H9 (cell line): ENCODE results near the gene ZDHHC1. TPM values are rescaled to one million over a fixed set of nuclear protein-coding genes. Genes with fewer than 3 reads are reported as not detected.

Experiments used
- DNase-seq: peaks from one replicate; pipeline ENCODE4 v3.0.0-alpha.2; 2017
- H2AFZ ChIP-seq: one replicate; pipeline ENCODE4 v1.6.1; 2013; ENCODE audit warnings: mild to moderate bottlenecking, low read length, control low read depth, moderate library complexity
- H2AK5ac ChIP-seq: 2 replicates; pipeline ENCODE4 v1.6.1; 2013; ENCODE audit warnings: low read length, control low read depth, mixed read lengths; ENCODE audit not compliant: insufficient read length
- H2BK120ac ChIP-seq: one replicate; pipeline ENCODE4 v1.6.1; 2013; ENCODE audit warnings: low read depth, mild to moderate bottlenecking, low read length, control low read depth, inconsistent platforms; ENCODE audit not compliant: poor library complexity, severe bottlenecking
- H2BK12ac ChIP-seq: 2 replicates; pipeline ENCODE4 v1.6.1; 2013; ENCODE audit warnings: low read length, control low read depth, mixed read lengths, low read depth; ENCODE audit not compliant: insufficient read length
- H2BK15ac ChIP-seq: 2 replicates; pipeline ENCODE4 v1.6.1; 2013; ENCODE audit warnings: low read depth, low read length, control low read depth
- H2BK20ac ChIP-seq: one replicate; pipeline ENCODE4 v1.6.1; 2013; ENCODE audit warnings: low read depth, mild to moderate bottlenecking, low read length, control low read depth, inconsistent platforms; ENCODE audit not compliant: poor library complexity, severe bottlenecking
- H2BK5ac ChIP-seq: 2 replicates; pipeline ENCODE4 v1.6.1; 2013; ENCODE audit warnings: low read length, control low read depth, mixed read lengths; ENCODE audit not compliant: insufficient read length
- H3K14ac ChIP-seq: 2 replicates; pipeline ENCODE4 v1.6.1; 2013; ENCODE audit warnings: low read length, control low read depth; ENCODE audit not compliant: insufficient read depth
- H3K18ac ChIP-seq: 2 replicates; pipeline ENCODE4 v1.6.1; 2013; ENCODE audit warnings: low read depth, mild to moderate bottlenecking, mixed read lengths, low read length, control low read depth; ENCODE audit not compliant: insufficient read length
- H3K23ac ChIP-seq: 2 replicates; pipeline ENCODE4 v1.6.1; 2013; ENCODE audit warnings: low read length, control low read depth, mixed read lengths, low read depth; ENCODE audit not compliant: insufficient read length
- H3K23me2 ChIP-seq: 2 replicates; pipeline ENCODE4 v1.6.1; 2013; ENCODE audit warnings: low read depth, mild to moderate bottlenecking, mixed read lengths, low read length, control low read depth; ENCODE audit not compliant: insufficient read length, poor library complexity, severe bottlenecking
- H3K27ac ChIP-seq: 2 replicates; pipeline ENCODE4 v1.5.1; 2013; ENCODE audit warnings: low read length, control low read depth, mixed read lengths, low read depth; ENCODE audit not compliant: insufficient read length
- H3K27me3 ChIP-seq: 2 replicates; pipeline ENCODE4 v1.6.1; 2013; ENCODE audit warnings: low read length, control low read depth, inconsistent platforms; ENCODE audit not compliant: insufficient read depth
- H3K4ac ChIP-seq: 2 replicates; pipeline ENCODE4 v1.6.1; 2013; ENCODE audit warnings: low read depth, mild to moderate bottlenecking, control low read depth, inconsistent platforms, low read length, moderate library complexity
- H3K4me1 ChIP-seq: 2 replicates; pipeline ENCODE4 v1.6.1; 2013; ENCODE audit warnings: low read length, control low read depth, inconsistent platforms; ENCODE audit not compliant: insufficient read depth
- H3K4me2 ChIP-seq: 2 replicates; pipeline ENCODE4 v1.6.1; 2013; ENCODE audit warnings: low read length, control low read depth, mixed read lengths; ENCODE audit not compliant: insufficient read length, insufficient read depth
- H3K56ac ChIP-seq: 2 replicates; pipeline ENCODE4 v1.6.1; 2013; ENCODE audit warnings: low read depth, mild to moderate bottlenecking, mixed read lengths, low read length, control low read depth; ENCODE audit not compliant: insufficient read length
- H3K79me1 ChIP-seq: 2 replicates; pipeline ENCODE4 v1.6.1; 2013; ENCODE audit warnings: low read depth, mild to moderate bottlenecking, moderate library complexity, low read length, control low read depth, inconsistent platforms; ENCODE audit not compliant: insufficient read depth, poor library complexity, severe bottlenecking
- H3K79me2 ChIP-seq: 2 replicates; pipeline ENCODE4 v1.6.1; 2013; ENCODE audit warnings: low read length, control low read depth, inconsistent platforms; ENCODE audit not compliant: insufficient read depth
- H3K9ac ChIP-seq: 2 replicates; pipeline ENCODE4 v1.6.1; 2013; ENCODE audit warnings: low read length, control low read depth, mixed read lengths; ENCODE audit not compliant: insufficient read length; ENCODE audit errors: extremely low read depth
- H3K9me3 ChIP-seq: one replicate; pipeline ENCODE4 v1.6.1; 2013; ENCODE audit warnings: low read depth, low read length, inconsistent platforms; ENCODE audit not compliant: control insufficient read depth
- H3T11ph ChIP-seq: one replicate; pipeline ENCODE4 v1.6.1; 2013; ENCODE audit warnings: mild to moderate bottlenecking, low read length, control low read depth, inconsistent platforms
- H4K20me1 ChIP-seq: one replicate; pipeline ENCODE4 v1.6.1; 2013; ENCODE audit not compliant: control insufficient read depth, insufficient read length, insufficient read depth
- H4K5ac ChIP-seq: 2 replicates; pipeline ENCODE4 v1.6.1; 2013; ENCODE audit warnings: low read depth, mild to moderate bottlenecking, mixed read lengths, low read length, control low read depth; ENCODE audit not compliant: insufficient read length
- H4K8ac ChIP-seq: replicated peaks from 2 replicates; pipeline ENCODE4 v1.6.1; 2013; ENCODE audit warnings: low read length, control low read depth, mixed read lengths, low read depth; ENCODE audit not compliant: insufficient read length
- H4K91ac ChIP-seq: 2 replicates; pipeline ENCODE4 v1.6.1; 2013; ENCODE audit warnings: low read depth, mild to moderate bottlenecking, moderate library complexity, mixed read lengths, low read length, control low read depth; ENCODE audit not compliant: insufficient read length
- H3K27ac Mint-ChIP-seq, 3 experiments: 2 replicates in 2 of 3; 3 replicates in 1 of 3; pipeline ENCODE4 v1.8.0; 2020 to 2021; ENCODE audit warnings: mixed read lengths in 3 of 3, mild to moderate bottlenecking in 1 of 3, moderate library complexity in 1 of 3
- H3K27me3 Mint-ChIP-seq: 2 replicates; pipeline ENCODE4 v1.8.0; 2021; ENCODE audit warnings: low read depth, mild to moderate bottlenecking, moderate library complexity, mixed read lengths
- H3K36me3 Mint-ChIP-seq, 3 experiments: 2 replicates in 2 of 3; 3 replicates in 1 of 3; pipeline ENCODE4 v1.8.0; 2020 to 2021; ENCODE audit warnings: low read depth in 3 of 3, mixed read lengths in 3 of 3; ENCODE audit not compliant: insufficient read depth in 1 of 3
- H3K4me1 Mint-ChIP-seq, 2 experiments: 2 replicates each; pipeline ENCODE4 v1.8.0; 2020; ENCODE audit warnings: mixed read lengths in 2 of 2
- H3K4me3 Mint-ChIP-seq, 2 experiments: 2 replicates in 1 of 2; 3 replicates in 1 of 2; pipeline ENCODE4 v1.8.0; 2020 to 2021; ENCODE audit warnings: mild to moderate bottlenecking in 2 of 2, mixed read lengths in 2 of 2, moderate library complexity in 1 of 2
- H3K9me3 Mint-ChIP-seq, 2 experiments: 2 replicates in 1 of 2; 3 replicates in 1 of 2; pipeline ENCODE4 v1.8.0; 2020; ENCODE audit warnings: mild to moderate bottlenecking in 2 of 2, mixed read lengths in 2 of 2, moderate library complexity in 1 of 2
- WGBS: extraction: QIAGEN DNeasy Blood & Tissue Kit; methylation state at CpG from one replicate; pipeline ENCODE4 v1.1.7; 2013; ENCODE audit warnings: missing lambda C conversion rate, low lambda C conversion rate, mixed read lengths; ENCODE audit not compliant: insufficient read length; ENCODE audit errors: extremely low coverage; 5-methylcytosine and 5-hydroxymethylcytosine counted together
- total RNA-seq: library from RNA; stranded (reverse); gene quantifications from 2 replicates; pipeline ENCODE4 v1.2.1, GENCODE V29; 2021
- TF ChIP-seq, protein P1 (sequence below): fragments of 200-600 bp; sonication (generic); conservative IDR thresholded peaks from 3 replicates; pipeline ENCODE4 v1.8.0; 2021; ENCODE audit warnings: antibody characterized with exemption, mild to moderate bottlenecking

The ZDHHC1 gene
- total RNA-seq, 1 experiment from 2014 or later: 3.7 TPM

DNA sequence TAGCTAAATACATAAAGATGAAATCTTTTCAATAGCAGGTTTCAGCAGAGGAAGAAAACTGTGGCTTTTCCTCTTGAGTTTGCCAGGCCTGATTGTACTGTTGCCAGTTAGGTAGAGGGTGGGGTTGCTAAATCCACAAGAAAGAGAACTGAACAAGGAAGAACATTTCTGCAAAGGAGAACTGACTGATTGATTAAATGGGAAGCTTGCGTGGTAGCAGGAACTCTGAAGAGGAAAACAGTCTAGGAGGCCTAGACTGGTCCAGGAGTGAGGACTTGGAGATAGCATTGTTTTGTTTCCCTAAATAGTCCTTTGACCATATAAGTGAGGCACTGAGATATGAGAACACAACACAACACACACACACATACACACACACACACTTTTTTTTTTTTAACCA, 70.9 kb downstream of the ZDHHC1 start:
- Histone ChIP-seq H3K56ac (no peak overlapping the region), H3K4me2 (no peak overlapping the region), H2BK5ac (no peak overlapping the region), H3K9me3 (no peaks in the 10 kb centered on the region), H3K23ac (no peak overlapping the region), H2BK20ac (no peak overlapping the region), H3K9ac (no peak overlapping the region), H3K4me1 (no peaks in the 10 kb centered on the region), H4K20me1 (no peaks in the 10 kb centered on the region), H3K4ac (no peak overlapping the region), H3K14ac (no peak overlapping the region), H2AK5ac (no peak overlapping the region), H3T11ph (peak overlapping the region; percentile 53), H3K18ac (no peak overlapping the region), H2BK12ac (no peak overlapping the region), H2BK120ac (no peak overlapping the region), H3K79me1 (no peaks in the 10 kb centered on the region), H3K23me2 (no peaks in the 10 kb centered on the region), H2AFZ (no peak overlapping the region), H4K91ac (no peak overlapping the region), H4K5ac (no peak overlapping the region), H3K79me2 (no peaks in the 10 kb centered on the region), H4K8ac (no peak overlapping the region), H2BK15ac (no peak overlapping the region), H3K27ac (no peak overlapping the region), H3K27me3 (no peaks in the 10 kb centered on the region)
- no peaks in the 10 kb centered on the region for H3K9me3 Mint-ChIP-seq
- TF ChIP-seq, protein P1, sequence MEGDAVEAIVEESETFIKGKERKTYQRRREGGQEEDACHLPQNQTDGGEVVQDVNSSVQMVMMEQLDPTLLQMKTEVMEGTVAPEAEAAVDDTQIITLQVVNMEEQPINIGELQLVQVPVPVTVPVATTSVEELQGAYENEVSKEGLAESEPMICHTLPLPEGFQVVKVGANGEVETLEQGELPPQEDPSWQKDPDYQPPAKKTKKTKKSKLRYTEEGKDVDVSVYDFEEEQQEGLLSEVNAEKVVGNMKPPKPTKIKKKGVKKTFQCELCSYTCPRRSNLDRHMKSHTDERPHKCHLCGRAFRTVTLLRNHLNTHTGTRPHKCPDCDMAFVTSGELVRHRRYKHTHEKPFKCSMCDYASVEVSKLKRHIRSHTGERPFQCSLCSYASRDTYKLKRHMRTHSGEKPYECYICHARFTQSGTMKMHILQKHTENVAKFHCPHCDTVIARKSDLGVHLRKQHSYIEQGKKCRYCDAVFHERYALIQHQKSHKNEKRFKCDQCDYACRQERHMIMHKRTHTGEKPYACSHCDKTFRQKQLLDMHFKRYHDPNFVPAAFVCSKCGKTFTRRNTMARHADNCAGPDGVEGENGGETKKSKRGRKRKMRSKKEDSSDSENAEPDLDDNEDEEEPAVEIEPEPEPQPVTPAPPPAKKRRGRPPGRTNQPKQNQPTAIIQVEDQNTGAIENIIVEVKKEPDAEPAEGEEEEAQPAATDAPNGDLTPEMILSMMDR: no peak
- H3K36me3 Mint-ChIP-seq: no peaks in the 10 kb centered on the region
- no peak overlapping the region for H3K27ac Mint-ChIP-seq
- no peaks in the 10 kb centered on the region for H3K4me1 Mint-ChIP-seq
- no CpG with 5 or more reads among the region's 1 CpG for WGBS
- DNase-seq: no peak
- H3K27me3 Mint-ChIP-seq: no peaks in the 10 kb centered on the region; the same call in none of the 2 replicates
- H3K4me3 Mint-ChIP-seq: no peak overlapping the region

Other genes starting within 250 kb of the ZDHHC1 start
- 5.6 and 5.9 TPM in 2 replicates for gene NOL3, start 245.9 kb downstream of the ZDHHC1 start, total RNA-seq
- 42.1 and 51.2 TPM in 2 replicates for gene MATCAP1, start 232.5 kb downstream of the ZDHHC1 start, total RNA-seq
- gene EXOC3L1, start 226.3 kb downstream of the ZDHHC1 start, total RNA-seq: 3.1 and 3.3 TPM in 2 replicates
- 109 and 116 TPM in 2 replicates for gene E2F4, start 224.3 kb downstream of the ZDHHC1 start, total RNA-seq
- 8.6 and 9.1 TPM in 2 replicates for gene ELMO3, start 217.3 kb downstream of the ZDHHC1 start, total RNA-seq
- gene TMEM208, start 189.3 kb downstream of the ZDHHC1 start, total RNA-seq: 42.6 and 43.3 TPM in 2 replicates
- 67.0 and 70.7 TPM in 2 replicates for gene FHOD1, start 169.0 kb downstream of the ZDHHC1 start, total RNA-seq
- gene SLC9A5, start 167.5 kb downstream of the ZDHHC1 start, total RNA-seq: 7.5 and 9.1 TPM in 2 replicates
- 13.2 and 13.9 TPM in 2 replicates for gene PLEKHG4, start 136.9 kb downstream of the ZDHHC1 start, total RNA-seq
- gene KCTD19, start 89.7 kb downstream of the ZDHHC1 start, total RNA-seq: 0.13 TPM in 1 of 2 replicates, not detected in the other
- gene LRRC36, start 89.7 kb downstream of the ZDHHC1 start, total RNA-seq: not detected in 2 replicates
- gene TPPP3, start 23.0 kb downstream of the ZDHHC1 start, total RNA-seq: 0.48 and 0.79 TPM in 2 replicates
- gene HSD11B2, start 14.6 kb upstream of the ZDHHC1 start, total RNA-seq: 33.5 and 35.1 TPM in 2 replicates
- 39.8 and 43.0 TPM in 2 replicates for gene ATP6V0D1, start 64.7 kb upstream of the ZDHHC1 start, total RNA-seq
- not detected in 2 replicates for gene AGRP, start 67.1 kb upstream of the ZDHHC1 start, total RNA-seq
- gene RIPOR1, start 112.4 kb upstream of the ZDHHC1 start, total RNA-seq: 10.0 and 14.3 TPM in 2 replicates
- 87.3 and 88.5 TPM in 2 replicates for gene CTCF, start 146.0 kb upstream of the ZDHHC1 start, total RNA-seq
- gene CARMIL2, start 228.7 kb upstream of the ZDHHC1 start, total RNA-seq: 57.7 and 58.5 TPM in 2 replicates
- gene ACD, start 243.8 kb upstream of the ZDHHC1 start, total RNA-seq: 34.1 and 38.2 TPM in 2 replicates
- 10.8 and 11.2 TPM in 2 replicates for gene PARD6A, start 244.5 kb upstream of the ZDHHC1 start, total RNA-seq